Mucosa of gallbladder (tissue), 1 donor: ENCODE data around the gene C9orf78. TPM values are rescaled to one million over a fixed set of nuclear protein-coding genes. Genes with fewer than 3 reads are reported as not detected.

Source experiments
- DNase-seq: peaks from one replicate; pipeline ENCODE4 v3.0.0-alpha.2; 2020; ENCODE audit warnings: low spot score
- total RNA-seq: library from RNA; stranded (reverse); gene quantifications from one replicate; pipeline ENCODE4 v1.2.1, GENCODE V29; 2021
- donor health status: DM: no; HTN: no; CAD: no.

The C9orf78 gene
- total RNA-seq, 1 donor from 2014 or later: 53.6 TPM

- no peak for DNase-seq
Observed at GRCh38 chr9:129845373-129845772, 10.3 kb upstream of the C9orf78 start.

GRCh38 chr9:129841071-129841470, 6.0 kb upstream of the C9orf78 start:
- DNase-seq: no peak

GRCh38 chr9:129840034-129840433, 5.0 kb upstream of the C9orf78 start:
- DNase-seq: no peak

GRCh38 chr9:129839324-129840023, 4.4 kb upstream of the C9orf78 start:
- no peak for DNase-seq

GRCh38 chr9:129838707-129839259, 3.7 kb upstream of the C9orf78 start:
- no peak for DNase-seq

- DNase-seq: no peak
Observed at GRCh38 chr9:129836311-129837007, 1.4 kb upstream of the C9orf78 start.

- no peak for DNase-seq
Observed at GRCh38 chr9:129835860-129836223, 767 bp upstream of the C9orf78 start.

- no peak for DNase-seq
Observed at GRCh38 chr9:129834489-129835127, 467 bp downstream of the C9orf78 start.

- no peak for DNase-seq
Observed at GRCh38 chr9:129832982-129833381, 2.1 kb downstream of the C9orf78 start.

GRCh38 chr9:129828969-129829368, 6.1 kb downstream of the C9orf78 start:
- no peak for DNase-seq

- DNase-seq: no peak
Observed at GRCh38 chr9:129828051-129828450, 7.0 kb downstream of the C9orf78 start.

GRCh38 chr9:129826759-129827158, 8.3 kb downstream of the C9orf78 start:
- no peak for DNase-seq

GRCh38 chr9:129826344-129826743, 8.7 kb downstream of the C9orf78 start:
- DNase-seq: no peak

- peak; percentile 95 for DNase-seq
Observed at GRCh38 chr9:129823935-129824601, 11.0 kb downstream of the C9orf78 start, which contains the start of gene TOR1A. TSS of gene TOR1A (minus strand) at chr9:129824136. CDS start at chr9:129824085, 51 bp downstream.

GRCh38 chr9:129823542-129823934, 11.5 kb downstream of the C9orf78 start:
- DNase-seq: no peak

- no peak for DNase-seq
Observed at GRCh38 chr9:129822898-129823541, 12.1 kb downstream of the C9orf78 start.

- DNase-seq: no peak
Observed at GRCh38 chr9:129816501-129817435, 18.3 kb downstream of the C9orf78 start.

- no peak for DNase-seq
Observed at GRCh38 chr9:129815278-129815677, 19.8 kb downstream of the C9orf78 start.

GRCh38 chr9:129814432-129815223, 20.4 kb downstream of the C9orf78 start:
- no peak for DNase-seq

GRCh38 chr9:129813661-129814060, 21.4 kb downstream of the C9orf78 start:
- no peak for DNase-seq
